HG03457 (cell line): ENCODE results near the gene ZNF169.
"Not testable (repeated sequence)": the region's sequence is repeated elsewhere in the genome, so short reads cannot be mapped to it uniquely, and the experiment has no call there.

Source experiments
- ATAC-seq: cut with Tn5 transposase; IDR thresholded peaks from one replicate; pipeline ENCODE4 v1.9.1; 2021; ENCODE audit warnings: moderate number of reproducible peaks; ENCODE audit not compliant: unreplicated experiment

ZNF169 gene

GRCh38 chr9:94259077-94259862 is at the start of gene ZNF169:
TSS of gene ZNF169 (plus strand) at chr9:94259298. CDS start at chr9:94278813, 19,515 bp downstream.
- peak; percentile 96 for ATAC-seq

GRCh38 chr9:94210616-94211603 is 48.2 kb upstream of the ZNF169 start:
- no peak for ATAC-seq

GRCh38 chr9:94212091-94212490 is 47.0 kb upstream of the ZNF169 start:
- ATAC-seq = no peak

DNA sequence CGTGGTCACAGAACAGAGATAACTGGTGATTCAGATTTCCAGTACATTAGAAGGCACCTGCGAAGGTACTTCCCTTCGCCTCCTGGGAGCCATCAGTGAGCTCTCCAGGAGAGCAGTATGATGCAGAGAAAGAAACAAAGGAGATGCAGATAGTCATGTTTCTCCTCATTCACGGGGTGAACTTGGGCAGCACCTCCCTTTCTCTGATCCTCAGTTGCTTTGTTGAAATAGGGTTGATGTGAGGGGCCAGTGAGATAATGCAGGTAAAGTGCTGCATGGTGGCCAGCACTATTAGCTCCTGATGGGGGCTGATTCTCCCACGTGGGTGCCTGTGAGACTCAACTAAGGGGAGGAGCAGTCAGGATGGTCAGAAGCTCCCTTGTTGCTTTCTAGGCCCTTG is 46.6 kb upstream of the ZNF169 start:
- ATAC-seq = no peak

- ATAC-seq = peak; percentile 69
Measured at GRCh38 chr9:94213511-94214124, 45.5 kb upstream of the ZNF169 start.

GRCh38 chr9:94222870-94223269 is 36.2 kb upstream of the ZNF169 start:
- ATAC-seq = no peak

DNA sequence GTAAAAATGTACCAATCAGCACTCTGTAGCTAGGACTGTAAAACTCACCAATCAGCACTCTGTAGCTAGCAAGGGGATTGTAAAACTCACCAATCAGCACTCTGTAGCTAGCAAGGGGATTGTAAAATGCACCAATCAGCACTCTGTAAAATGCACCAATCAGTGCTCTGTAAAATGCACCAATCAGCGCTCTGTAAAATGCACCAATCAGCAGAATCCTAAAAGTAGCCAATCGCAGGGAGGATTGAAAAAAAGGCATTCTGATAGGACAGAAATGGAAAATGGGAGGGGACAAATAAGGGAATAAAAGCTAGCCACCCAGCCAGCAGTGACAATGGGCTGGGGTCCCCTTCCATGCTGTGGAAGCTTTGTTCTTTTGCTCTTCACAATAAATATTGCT is 33.7 kb upstream of the ZNF169 start:
- ATAC-seq = not testable (repeated sequence)

- no peak for ATAC-seq
Measured at GRCh38 chr9:94228616-94229015, 30.5 kb upstream of the ZNF169 start.

- no peak for ATAC-seq
Measured at GRCh38 chr9:94232428-94232827, 26.7 kb upstream of the ZNF169 start.

DNA sequence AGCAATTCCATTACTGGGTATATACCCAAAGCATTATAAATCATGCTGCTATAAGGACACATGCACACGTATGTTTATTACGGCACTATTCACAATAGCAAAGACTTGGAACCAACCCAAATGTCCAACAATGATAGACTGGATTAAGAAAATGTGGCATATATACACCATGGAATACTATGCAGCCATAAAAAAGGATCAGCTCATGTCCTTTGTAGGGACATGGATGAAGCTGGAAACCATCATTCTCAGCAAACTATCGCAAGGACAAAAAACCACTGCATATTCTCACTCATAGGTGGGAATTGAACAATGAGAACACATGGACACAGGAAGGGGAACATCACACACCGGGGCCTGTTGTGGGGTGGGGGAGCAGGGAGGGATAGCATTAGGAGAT is 18.0 kb upstream of the ZNF169 start:
- not testable (repeated sequence) for ATAC-seq

DNA sequence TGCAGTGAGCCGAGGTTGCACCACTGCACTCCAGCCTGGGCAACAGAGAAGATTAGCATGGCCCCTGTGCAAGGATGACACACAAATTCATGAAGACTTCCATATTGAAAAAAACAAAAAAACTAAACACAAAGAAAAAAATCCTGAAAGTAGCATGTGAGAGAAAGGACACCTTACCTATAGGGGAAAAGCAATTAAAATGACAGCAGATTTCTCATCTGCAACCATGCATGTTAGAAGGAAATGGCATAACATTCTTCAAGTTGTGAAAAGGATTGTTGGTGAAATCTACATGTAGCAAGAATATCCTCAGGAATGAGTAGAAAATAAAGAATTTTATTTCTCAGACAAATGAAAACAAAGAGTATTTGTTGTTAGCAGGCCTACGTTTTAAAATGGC is 13.4 kb upstream of the ZNF169 start:
- no peak for ATAC-seq

DNA sequence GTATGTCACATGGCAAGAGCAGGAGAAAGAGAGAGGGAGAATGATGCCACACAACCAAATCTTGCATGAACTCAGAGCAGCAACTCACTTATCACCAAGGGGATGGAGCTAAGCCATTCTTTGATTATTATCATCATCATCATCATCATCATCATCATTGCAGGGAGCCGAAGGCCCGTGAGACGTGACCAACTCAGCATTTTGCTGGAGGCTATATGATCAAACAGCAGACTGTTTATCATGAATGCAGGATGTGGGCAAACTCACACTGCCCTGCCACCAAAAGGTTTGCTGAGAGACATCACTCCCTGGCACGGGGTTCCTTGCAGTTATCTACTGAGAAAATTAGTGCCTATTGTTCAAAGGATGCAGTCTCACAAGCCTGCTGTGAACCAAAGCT is 8.6 kb upstream of the ZNF169 start:
- no peak for ATAC-seq

GRCh38 chr9:94256007-94256406 is 3.1 kb upstream of the ZNF169 start:
- no peak for ATAC-seq

- not testable (repeated sequence) for ATAC-seq
Measured at GRCh38 chr9:94265626-94266402, 6.7 kb downstream of the ZNF169 start.

- ATAC-seq = no peak
Measured at GRCh38 chr9:94269264-94269663, 10.2 kb downstream of the ZNF169 start.

DNA sequence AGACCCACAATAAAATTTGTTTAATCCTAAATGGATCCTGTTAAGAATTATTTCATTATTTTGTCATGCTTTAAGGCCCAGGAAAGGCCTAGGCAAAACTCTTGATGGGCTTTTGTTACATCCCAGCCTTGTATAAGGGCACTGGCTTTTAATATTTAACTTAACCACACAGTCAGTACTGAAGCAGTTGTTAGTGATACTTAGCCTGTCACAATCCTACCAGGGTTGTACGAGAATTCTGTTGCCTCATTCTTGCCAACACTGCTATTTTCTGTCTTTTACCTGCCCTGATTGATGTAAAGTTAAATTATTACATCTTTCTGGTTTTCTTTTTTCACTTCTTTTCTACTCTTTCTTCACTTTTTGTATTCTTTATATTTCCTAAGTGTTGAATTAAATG is 10.9 kb downstream of the ZNF169 start:
- ATAC-seq = no peak

- ATAC-seq = not testable (repeated sequence)
Measured at GRCh38 chr9:94277029-94277428, 17.9 kb downstream of the ZNF169 start.

DNA sequence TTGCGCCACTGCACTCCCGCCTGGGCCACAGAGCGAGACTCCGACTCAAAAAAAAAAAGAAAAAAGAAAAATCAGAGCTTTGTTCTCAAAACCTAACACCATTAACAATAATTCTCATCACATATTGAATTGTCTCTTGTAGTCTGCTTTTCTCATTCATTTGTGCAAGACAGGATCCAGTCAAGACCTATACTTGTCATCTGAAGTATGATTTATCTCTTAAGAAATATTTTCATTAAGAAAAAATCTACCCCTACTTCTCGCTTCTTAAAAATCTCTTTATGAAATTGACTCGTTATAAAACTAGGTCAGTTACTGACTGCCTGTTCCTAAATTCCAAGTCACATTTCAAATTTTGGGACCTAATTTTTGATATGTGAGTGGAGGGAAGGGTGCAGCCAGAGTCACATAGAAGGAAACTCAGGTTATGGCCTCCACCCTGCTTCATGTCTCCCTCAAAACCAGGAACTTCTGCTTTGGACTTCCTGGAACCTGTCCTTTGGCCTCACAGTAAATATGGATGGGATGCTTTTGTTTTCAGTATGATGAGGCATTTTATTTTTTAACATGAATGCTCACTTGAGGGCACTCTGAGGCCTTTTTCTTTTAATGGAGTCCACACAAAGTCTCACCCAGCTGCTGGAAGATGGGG is 18.9 kb downstream of the ZNF169 start:
- no peak for ATAC-seq

- ATAC-seq = no peak
Measured at GRCh38 chr9:94280409-94280989, 21.4 kb downstream of the ZNF169 start.

GRCh38 chr9:94281101-94281500 is 22.0 kb downstream of the ZNF169 start:
- no peak for ATAC-seq
